ENCODE measurements around the gene HOXB5. TPM values are rescaled to one million over a fixed set of nuclear protein-coding genes. Genes with fewer than 3 reads are reported as not detected.

Gene HOXB5
- total RNA-seq, 1 donor from 2014 or later, result 31.1 TPM

DNA sequence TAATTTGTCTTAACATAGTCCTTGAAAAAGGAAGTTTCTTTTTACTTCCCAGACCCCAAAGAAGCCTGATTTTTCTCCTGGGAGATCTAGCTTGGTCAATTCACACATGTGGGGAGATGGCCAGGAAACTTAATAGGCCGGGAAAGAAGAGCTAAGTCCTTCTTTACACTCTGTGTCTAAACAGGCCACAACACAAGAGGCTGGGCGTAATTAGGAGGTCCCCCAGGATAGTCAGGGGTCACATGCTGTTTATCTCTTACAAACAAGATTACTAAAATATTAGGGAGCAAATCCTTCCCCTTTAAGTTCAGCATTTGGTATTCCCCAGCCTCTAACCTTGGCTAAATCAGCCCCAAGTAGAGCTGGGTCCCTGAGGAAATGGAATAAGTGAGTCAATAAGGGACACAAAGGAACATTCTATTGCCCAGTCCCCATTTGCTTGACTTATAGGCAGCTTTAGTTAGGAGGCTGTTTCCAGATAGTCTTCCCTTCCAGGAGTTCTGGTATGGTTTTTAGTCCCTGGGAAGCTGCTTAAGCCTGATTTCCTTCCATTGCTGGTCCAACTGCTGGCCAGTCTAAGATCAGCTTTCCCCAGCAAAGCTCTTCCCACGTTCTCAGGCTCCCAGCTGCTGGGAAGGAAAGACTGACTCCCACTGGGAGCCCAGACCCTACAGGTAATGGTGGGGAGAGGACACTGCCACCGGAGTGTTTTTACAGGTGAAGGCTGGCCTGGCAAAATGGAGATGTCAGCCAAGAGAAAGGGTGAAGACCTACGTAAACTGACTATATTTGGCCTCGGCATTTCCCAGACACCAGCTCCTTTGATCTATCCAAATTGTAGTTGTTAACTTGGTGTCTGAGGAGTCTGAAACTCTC is 46.6 kb upstream of the HOXB5 start:
- Mint-ChIP-seq H3K4me1 (peaks cover 56% of the 10 kb centered on the region), H3K4me3 (no peak overlapping the region), H3K27me3 (ENCODE audit: low read depth) (peaks cover 98% of the 10 kb centered on the region), H3K36me3 (no peaks in the 10 kb centered on the region), H3K27ac (no peak overlapping the region), H3K9me3 (no peaks in the 10 kb centered on the region)
- DNase-seq (ENCODE audit: low spot score in 2 of 2, unreplicated experiment in 2 of 2), result no peak
- no peak for TF ChIP-seq CTCF (IDR thresholded peaks at IDR 0.05; ENCODE audit: unreplicated experiment)

DNA sequence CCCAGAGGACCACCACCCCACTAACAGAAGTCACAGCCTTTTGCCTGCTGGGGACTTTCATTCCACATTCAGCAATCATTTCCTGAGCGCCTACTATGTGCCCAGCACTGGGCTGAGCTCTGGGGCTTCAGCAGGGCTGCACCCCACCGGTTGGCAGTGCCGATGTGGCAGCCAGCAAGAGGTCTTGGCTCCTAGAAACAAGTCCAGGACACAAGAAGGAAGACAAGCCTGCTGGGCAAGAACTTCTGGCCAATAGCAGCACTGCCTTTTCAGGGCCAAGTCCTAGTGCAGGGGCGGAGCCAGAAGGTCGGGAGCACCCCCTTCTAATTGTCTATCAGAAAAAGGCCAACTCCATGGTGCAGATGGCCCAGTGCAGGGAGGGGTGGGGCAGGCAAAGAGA is 45.6 kb upstream of the HOXB5 start:
- peaks cover 46% of the 10 kb centered on the region for H3K4me1 Mint-ChIP-seq
- H3K27ac Mint-ChIP-seq, result no peak overlapping the region
- H3K36me3 Mint-ChIP-seq, result peaks cover 4% of the 10 kb centered on the region
- TF ChIP-seq CTCF (IDR thresholded peaks at IDR 0.05; ENCODE audit: unreplicated experiment), result no peak
- H3K27me3 Mint-ChIP-seq (ENCODE audit: low read depth), result peaks cover 98% of the 10 kb centered on the region
- no peaks in the 10 kb centered on the region for H3K9me3 Mint-ChIP-seq
- H3K4me3 Mint-ChIP-seq, result no peak overlapping the region
- no peak for DNase-seq (ENCODE audit: low spot score in 2 of 2, unreplicated experiment in 2 of 2)

- Mint-ChIP-seq H3K27me3 (ENCODE audit: low read depth) (peaks cover 97% of the 10 kb centered on the region), H3K4me3 (no peak overlapping the region), H3K36me3 (peaks cover 8% of the 10 kb centered on the region), H3K9me3 (no peaks in the 10 kb centered on the region), H3K27ac (peak overlapping the region; percentile 34), H3K4me1 (peaks cover 40% of the 10 kb centered on the region)
- TF ChIP-seq CTCF (IDR thresholded peaks at IDR 0.05; ENCODE audit: unreplicated experiment), result no peak
- DNase-seq (ENCODE audit: low spot score in 2 of 2, unreplicated experiment in 2 of 2), result no peak
Measured at GRCh38 chr17:48637323-48638260, 44.0 kb upstream of the HOXB5 start.

DNA sequence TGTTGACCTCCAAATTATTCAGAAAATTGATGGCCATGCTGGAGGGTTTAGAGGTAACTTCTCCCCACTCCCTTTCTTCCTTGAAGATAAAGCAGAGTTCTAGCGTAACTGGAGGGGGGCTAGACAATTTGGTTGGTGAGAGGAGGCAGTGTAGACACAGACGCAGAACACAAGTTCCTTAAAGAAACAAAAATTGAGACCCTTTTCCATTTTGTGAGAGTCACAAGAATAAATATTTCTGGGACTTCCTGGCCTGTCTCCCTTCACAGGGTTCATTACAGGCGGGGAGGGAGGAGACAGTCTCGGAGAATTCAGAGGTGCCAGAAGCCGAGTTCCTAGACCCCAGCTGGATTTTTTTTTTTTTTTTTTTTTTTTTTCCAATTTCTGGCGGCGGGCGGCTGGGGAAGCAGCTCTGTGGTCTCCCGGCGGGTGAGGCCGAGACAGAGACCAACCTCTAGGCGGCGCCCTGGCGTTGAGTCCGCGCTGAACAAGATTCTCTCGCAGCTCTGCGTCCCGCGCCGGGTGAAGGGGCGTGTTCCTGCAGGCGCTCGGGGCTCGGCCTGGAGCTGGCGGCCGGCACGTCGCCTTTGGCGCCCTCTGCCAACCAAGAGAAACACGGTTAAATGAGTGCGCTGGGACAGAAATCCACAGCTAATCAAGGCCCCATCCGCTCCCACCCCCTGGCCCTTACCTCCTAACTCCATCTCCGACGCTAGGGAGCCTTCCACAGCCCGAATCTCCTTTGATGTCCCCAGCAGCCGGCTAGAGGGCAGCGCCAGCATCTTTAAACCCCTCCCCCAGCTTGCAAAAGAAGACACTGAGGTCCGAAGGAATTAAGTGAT is 42.8 kb upstream of the HOXB5 start:
- TF ChIP-seq CTCF (IDR thresholded peaks at IDR 0.05; ENCODE audit: unreplicated experiment), result peak; percentile 80
- H3K4me3 Mint-ChIP-seq, result peak overlapping the region; percentile 49
- peaks cover 97% of the 10 kb centered on the region for H3K27me3 Mint-ChIP-seq (ENCODE audit: low read depth)
- H3K4me1 Mint-ChIP-seq, result peaks cover 37% of the 10 kb centered on the region
- H3K36me3 Mint-ChIP-seq, result peaks cover 11% of the 10 kb centered on the region
- H3K9me3 Mint-ChIP-seq, result no peaks in the 10 kb centered on the region
- H3K27ac Mint-ChIP-seq, result peak overlapping the region; percentile 75
- peak; percentile 86 to 96 for DNase-seq (ENCODE audit: low spot score in 2 of 2, unreplicated experiment in 2 of 2)

All from mesothelial cell of epicardium (in vitro differentiated cells).